SH-SY5Y (cell line): Measurements from ENCODE around the gene MANEAL.

Source experiments
- GATA2 ChIP-seq: IDR thresholded peaks from 2 replicates; pipeline ENCODE4 v1.6.1; 2011; ENCODE audit warnings: mild to moderate bottlenecking, low read depth, low read length
- GATA3 ChIP-seq: IDR thresholded peaks from 2 replicates; pipeline ENCODE4 v1.6.1; 2011; ENCODE audit warnings: low read depth, mild to moderate bottlenecking, low read length, moderate library complexity

- TF ChIP-seq GATA3 (no peak), GATA2 (no peak)
These were observed 16.6 kb upstream of the MANEAL start for GRCh38 chr1:37776946-37777516.
